Measurements from ENCODE around the gene STAT3.
"Not testable (repeated sequence)": the region's sequence is repeated elsewhere in the genome, so short reads cannot be mapped to it uniquely, and the experiment has no call there.

The STAT3 gene

DNA sequence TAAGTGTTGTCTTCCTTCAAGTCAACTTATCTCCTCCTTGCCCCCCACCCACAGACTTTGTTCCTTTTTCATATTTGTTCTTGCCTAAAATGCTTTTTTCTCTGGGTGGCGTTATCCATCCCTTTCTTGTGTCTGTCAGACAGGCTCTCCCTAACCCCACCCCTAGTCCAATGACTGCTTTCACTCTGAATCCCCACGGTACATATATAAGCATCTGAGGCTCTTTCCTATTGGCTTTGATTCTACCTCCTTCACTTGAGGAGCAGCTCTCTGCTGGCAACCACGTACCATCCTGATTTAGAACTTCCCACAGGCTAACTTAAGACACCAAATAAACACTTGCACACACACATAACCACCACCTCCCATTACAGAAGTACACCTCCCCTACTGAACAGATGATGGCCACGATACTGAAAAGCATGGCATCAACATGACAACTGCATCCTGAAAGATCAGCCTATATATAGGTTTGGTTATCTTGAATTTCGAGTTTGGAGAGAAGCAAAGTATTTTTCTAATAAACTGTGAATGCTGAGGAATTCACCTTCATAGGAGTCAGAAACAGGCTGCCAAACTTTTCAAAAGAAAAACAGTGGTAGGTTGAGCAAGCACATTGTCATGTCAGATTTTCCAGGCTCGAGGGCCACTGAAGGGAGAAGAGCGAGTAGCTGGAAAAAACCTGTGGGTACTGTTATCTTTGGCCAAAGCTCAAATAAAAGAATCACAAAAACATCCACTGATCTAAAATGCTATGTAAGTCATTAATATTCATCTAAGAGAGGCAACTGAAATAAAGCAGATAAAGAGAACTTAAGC lies 24.3 kb downstream of the STAT3 start:
- Histone ChIP-seq H3K4me1 (ENCODE audit: insufficient read depth, insufficient read length) (peaks cover 8% of the 10 kb centered on the region), H3K9ac (ENCODE audit: insufficient read length, low read depth) (no peak overlapping the region), H3K36me3 (ENCODE audit: insufficient read depth, insufficient read length, low read length) (no peaks in the 10 kb centered on the region), H3K4me3 (ENCODE audit: insufficient read length, low read depth) (no peak overlapping the region), H3K27me3 (ENCODE audit: insufficient read depth, insufficient read length) (no peaks in the 10 kb centered on the region), H3K9me3 (ENCODE audit: insufficient read depth, low read length) (peaks cover 9% of the 10 kb centered on the region; the same call in 1 of the 2 replicates)
- no peak for DNase-seq (ENCODE audit: low read depth, low spot score)
- TF ChIP-seq ZNF274 (IDR thresholded peaks at IDR 0.05; ENCODE audit: low read depth, low read length) = no peak
- no peak for TF ChIP-seq YY1 (IDR thresholded peaks at IDR 0.05; ENCODE audit: insufficient read depth, insufficient read length)
- no peak for TF ChIP-seq SUZ12 (IDR thresholded peaks at IDR 0.05; ENCODE audit: extremely low read depth, insufficient read depth, insufficient read length)

- Histone ChIP-seq H3K27me3 (ENCODE audit: insufficient read depth, insufficient read length) (no peaks in the 10 kb centered on the region), H3K4me3 (ENCODE audit: insufficient read length, low read depth) (no peak overlapping the region), H3K9ac (ENCODE audit: insufficient read length, low read depth) (no peak overlapping the region), H3K4me1 (ENCODE audit: insufficient read depth, insufficient read length) (peaks cover 8% of the 10 kb centered on the region), H3K36me3 (ENCODE audit: insufficient read depth, insufficient read length, low read length) (no peaks in the 10 kb centered on the region), H3K9me3 (ENCODE audit: insufficient read depth, low read length) (peaks cover 9% of the 10 kb centered on the region; the same call in 1 of the 2 replicates)
- TF ChIP-seq YY1 (IDR thresholded peaks at IDR 0.05; ENCODE audit: insufficient read depth, insufficient read length) (no peak), SUZ12 (IDR thresholded peaks at IDR 0.05; ENCODE audit: extremely low read depth, insufficient read depth, insufficient read length) (no peak), ZNF274 (IDR thresholded peaks at IDR 0.05; ENCODE audit: low read depth, low read length) (no peak)
- DNase-seq (ENCODE audit: low read depth, low spot score) = no peak
These were observed 25.0 kb downstream of the STAT3 start for GRCh38 chr17:42363231-42363630.

- Histone ChIP-seq H3K9me3 (ENCODE audit: insufficient read depth, low read length) (peaks cover 9% of the 10 kb centered on the region; the same call in 1 of the 2 replicates), H3K4me3 (ENCODE audit: insufficient read length, low read depth) (no peak overlapping the region), H3K4me1 (ENCODE audit: insufficient read depth, insufficient read length) (peaks cover 8% of the 10 kb centered on the region), H3K36me3 (ENCODE audit: insufficient read depth, insufficient read length, low read length) (no peaks in the 10 kb centered on the region), H3K9ac (ENCODE audit: insufficient read length, low read depth) (no peak overlapping the region), H3K27me3 (ENCODE audit: insufficient read depth, insufficient read length) (no peaks in the 10 kb centered on the region)
- DNase-seq (ENCODE audit: low read depth, low spot score) = no peak
- TF ChIP-seq YY1 (IDR thresholded peaks at IDR 0.05; ENCODE audit: insufficient read depth, insufficient read length) = no peak
- TF ChIP-seq SUZ12 (IDR thresholded peaks at IDR 0.05; ENCODE audit: extremely low read depth, insufficient read depth, insufficient read length) = no peak
- no peak for TF ChIP-seq ZNF274 (IDR thresholded peaks at IDR 0.05; ENCODE audit: low read depth, low read length)
These were observed 25.8 kb downstream of the STAT3 start for GRCh38 chr17:42362245-42362961.

DNA sequence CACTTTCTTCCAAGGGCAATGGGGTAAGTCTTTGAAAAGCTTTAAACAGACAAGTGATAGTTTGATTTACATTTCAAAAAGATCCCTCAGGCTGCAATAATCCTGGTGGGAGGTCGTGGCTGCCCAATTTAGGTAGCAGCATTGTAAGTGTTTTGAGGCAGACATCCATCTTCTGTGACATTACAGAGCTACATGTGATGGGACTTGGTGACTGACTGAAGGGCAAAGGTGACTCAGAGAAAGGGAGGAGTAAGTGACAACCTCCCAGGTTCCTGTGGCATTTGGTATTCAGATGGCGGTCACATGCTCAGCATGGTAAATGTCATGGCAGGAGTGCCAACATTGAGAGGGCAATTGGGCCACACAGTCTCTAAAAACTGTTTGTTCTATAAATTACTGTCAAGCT lies 26.5 kb downstream of the STAT3 start:
- peak; percentile 30 for DNase-seq (ENCODE audit: low read depth, low spot score)
- Histone ChIP-seq H3K36me3 (ENCODE audit: insufficient read depth, insufficient read length, low read length) (no peaks in the 10 kb centered on the region), H3K27me3 (ENCODE audit: insufficient read depth, insufficient read length) (no peaks in the 10 kb centered on the region), H3K9ac (ENCODE audit: insufficient read length, low read depth) (no peak overlapping the region), H3K4me3 (ENCODE audit: insufficient read length, low read depth) (no peak overlapping the region), H3K9me3 (ENCODE audit: insufficient read depth, low read length) (peaks cover 9% of the 10 kb centered on the region; the same call in 1 of the 2 replicates), H3K4me1 (ENCODE audit: insufficient read depth, insufficient read length) (peaks cover 8% of the 10 kb centered on the region)
- no peak for TF ChIP-seq SUZ12 (IDR thresholded peaks at IDR 0.05; ENCODE audit: extremely low read depth, insufficient read depth, insufficient read length)
- no peak for TF ChIP-seq ZNF274 (IDR thresholded peaks at IDR 0.05; ENCODE audit: low read depth, low read length)
- TF ChIP-seq YY1 (IDR thresholded peaks at IDR 0.05; ENCODE audit: insufficient read depth, insufficient read length) = no peak

DNA sequence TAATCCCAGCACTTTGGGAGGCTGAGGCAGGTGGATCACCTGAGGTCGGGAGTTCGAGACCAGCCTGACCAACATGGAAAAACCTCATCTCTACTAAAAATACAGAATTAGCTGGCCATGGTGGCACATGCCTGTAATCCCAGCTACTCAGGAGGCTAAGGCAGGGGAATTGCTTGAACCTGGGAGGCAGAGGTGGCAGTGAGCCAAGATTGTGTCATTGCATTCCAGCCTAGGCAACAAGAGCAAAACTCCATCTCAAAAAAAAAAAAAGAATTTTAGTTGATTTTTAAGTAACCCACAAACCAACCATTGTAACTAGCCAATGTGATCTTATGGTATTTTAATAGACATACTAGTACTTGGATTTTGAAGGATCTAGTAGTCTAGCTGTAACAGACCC lies 27.9 kb downstream of the STAT3 start:
- not testable (repeated sequence) for H3K9ac ChIP-seq (ENCODE audit: insufficient read length, low read depth); H3K36me3 ChIP-seq (ENCODE audit: insufficient read depth, insufficient read length, low read length); H3K27me3 ChIP-seq (ENCODE audit: insufficient read depth, insufficient read length); DNase-seq (ENCODE audit: low read depth, low spot score); H3K9me3 ChIP-seq (ENCODE audit: insufficient read depth, low read length); H3K4me1 ChIP-seq (ENCODE audit: insufficient read depth, insufficient read length); H3K4me3 ChIP-seq (ENCODE audit: insufficient read length, low read depth)

DNA sequence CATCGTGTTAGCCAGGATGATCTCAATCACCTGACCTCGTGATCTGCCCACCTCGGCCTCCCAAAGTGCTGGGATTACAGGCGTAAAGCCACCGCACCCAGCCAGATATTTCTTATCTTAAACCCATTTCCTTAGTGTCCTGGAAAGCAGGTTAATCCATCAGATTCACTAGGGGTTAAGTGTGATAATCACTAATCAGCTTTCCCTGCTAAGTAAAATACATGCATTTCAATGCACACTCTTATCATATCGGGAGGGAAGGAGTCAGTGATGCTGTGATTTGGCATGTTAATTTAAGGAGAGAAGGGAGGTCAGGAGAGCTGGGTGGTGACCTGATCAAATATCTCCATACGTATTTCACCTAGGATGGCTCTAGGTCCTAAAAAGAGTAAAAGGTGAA lies 29.1 kb downstream of the STAT3 start:
- H3K4me1 ChIP-seq (ENCODE audit: insufficient read depth, insufficient read length) = peaks cover 8% of the 10 kb centered on the region
- no peak overlapping the region for H3K4me3 ChIP-seq (ENCODE audit: insufficient read length, low read depth)
- no peaks in the 10 kb centered on the region for H3K27me3 ChIP-seq (ENCODE audit: insufficient read depth, insufficient read length)
- TF ChIP-seq ZNF274 (IDR thresholded peaks at IDR 0.05; ENCODE audit: low read depth, low read length) = no peak
- no peak for TF ChIP-seq YY1 (IDR thresholded peaks at IDR 0.05; ENCODE audit: insufficient read depth, insufficient read length)
- TF ChIP-seq SUZ12 (IDR thresholded peaks at IDR 0.05; ENCODE audit: extremely low read depth, insufficient read depth, insufficient read length) = no peak
- no peak for DNase-seq (ENCODE audit: low read depth, low spot score)
- peaks cover 9% of the 10 kb centered on the region; the same call in 1 of the 2 replicates for H3K9me3 ChIP-seq (ENCODE audit: insufficient read depth, low read length)
- H3K9ac ChIP-seq (ENCODE audit: insufficient read length, low read depth) = no peak overlapping the region
- no peaks in the 10 kb centered on the region for H3K36me3 ChIP-seq (ENCODE audit: insufficient read depth, insufficient read length, low read length)

GRCh38 chr17:42358434-42358833 lies 29.8 kb downstream of the STAT3 start:
- Histone ChIP-seq H3K27me3 (ENCODE audit: insufficient read depth, insufficient read length) (no peaks in the 10 kb centered on the region), H3K9ac (ENCODE audit: insufficient read length, low read depth) (no peak overlapping the region), H3K36me3 (ENCODE audit: insufficient read depth, insufficient read length, low read length) (no peaks in the 10 kb centered on the region), H3K4me3 (ENCODE audit: insufficient read length, low read depth) (no peak overlapping the region), H3K4me1 (ENCODE audit: insufficient read depth, insufficient read length) (peaks cover 8% of the 10 kb centered on the region), H3K9me3 (ENCODE audit: insufficient read depth, low read length) (peaks cover 9% of the 10 kb centered on the region; the same call in 1 of the 2 replicates)
- no peak for DNase-seq (ENCODE audit: low read depth, low spot score)
- no peak for TF ChIP-seq ZNF274 (IDR thresholded peaks at IDR 0.05; ENCODE audit: low read depth, low read length)
- TF ChIP-seq SUZ12 (IDR thresholded peaks at IDR 0.05; ENCODE audit: extremely low read depth, insufficient read depth, insufficient read length) = no peak
- no peak for TF ChIP-seq YY1 (IDR thresholded peaks at IDR 0.05; ENCODE audit: insufficient read depth, insufficient read length)

Measured in NT2/D1 (cell line).